Measurements from ENCODE around the gene PGF.

Gene PGF

DNA sequence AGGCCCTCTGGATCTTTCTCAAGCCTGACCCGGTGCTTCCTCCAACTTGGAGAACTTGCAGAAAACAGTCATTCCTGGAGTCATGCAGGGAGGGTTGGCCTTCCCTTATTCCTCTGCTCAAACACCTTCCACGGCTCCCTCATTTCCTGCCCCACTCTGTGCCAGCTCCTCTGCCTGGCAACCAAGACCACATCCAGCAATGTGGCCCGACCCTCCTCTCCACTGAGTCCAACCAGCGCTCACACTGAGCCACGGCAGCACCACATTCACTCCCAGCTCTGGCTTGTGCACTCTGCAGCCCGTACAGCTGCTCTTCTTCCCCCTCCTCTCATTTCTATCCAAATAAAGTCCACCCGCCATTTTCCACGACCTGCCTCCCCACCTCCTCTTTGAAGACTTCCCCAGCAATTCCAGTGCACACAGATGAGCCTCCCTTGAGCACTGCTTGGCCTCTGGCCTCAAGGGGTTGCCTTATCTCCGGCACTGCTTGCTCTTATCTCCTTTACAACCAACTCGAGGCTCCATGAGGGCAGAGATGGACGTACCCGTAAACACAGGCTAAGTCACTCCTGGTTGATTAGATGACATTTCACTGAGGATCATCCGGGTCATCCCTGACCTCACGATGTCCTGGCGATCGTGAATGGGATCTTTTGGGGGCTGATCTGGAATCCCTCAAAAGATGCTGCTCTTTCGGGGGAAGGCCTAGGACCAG lies 5.4 kb downstream of the PGF start:
- no peak overlapping the region for H3K23ac ChIP-seq (ENCODE audit: low read length)

DNA sequence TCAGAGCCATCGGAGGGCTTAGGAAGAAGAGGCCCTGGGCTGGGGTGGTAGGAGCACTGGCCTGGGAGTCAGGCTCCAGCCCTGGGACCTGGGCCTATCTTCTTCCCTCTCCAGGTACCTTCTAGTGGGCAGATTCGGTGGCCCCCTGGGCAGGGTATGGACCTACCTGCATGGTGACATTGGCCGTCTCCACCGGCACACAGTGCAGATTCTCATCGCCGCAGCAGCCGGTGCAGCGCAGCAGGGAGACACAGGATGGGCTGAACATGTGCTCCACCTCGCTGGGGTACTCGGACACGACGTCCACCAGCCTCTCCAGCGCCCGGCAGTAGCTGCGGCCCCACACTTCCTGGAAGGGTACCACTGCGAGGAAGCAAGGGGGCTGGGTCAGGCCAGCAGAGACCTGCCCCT lies 6.2 kb downstream of the PGF start:
- no peak for DNase-seq
- H3K4me1 ChIP-seq (ENCODE audit: control insufficient read depth, low read depth, low read length): no peaks in the 10 kb centered on the region
- H3K56ac ChIP-seq (ENCODE audit: low read length): no peak overlapping the region
- H4K5ac ChIP-seq (ENCODE audit: low read length): no peak overlapping the region
- no peaks in the 10 kb centered on the region for H3K79me1 ChIP-seq (ENCODE audit: low read length)
- no peak overlapping the region for H2BK5ac ChIP-seq (ENCODE audit: low read length)
- H2BK15ac ChIP-seq (replicated peaks; ENCODE audit: low read depth): no peak overlapping the region
- H3K36me3 ChIP-seq (ENCODE audit: control insufficient read depth, insufficient read depth, low read length): no peaks in the 10 kb centered on the region
- H3K18ac ChIP-seq (ENCODE audit: low read length): no peak overlapping the region
- no peak overlapping the region for H3K23ac ChIP-seq (ENCODE audit: low read length)
- no peak overlapping the region for H2AK5ac ChIP-seq (ENCODE audit: low read length)
- WGBS (ENCODE audit: extremely low coverage, insufficient coverage, low lambda C conversion rate): no CpG with 5 or more reads among the region's 16 CpGs
- H2BK120ac ChIP-seq (ENCODE audit: low read depth, low read length): no peak overlapping the region
- no peak overlapping the region for H3K4ac ChIP-seq (ENCODE audit: low read depth, low read length)
- H3K4me2 ChIP-seq (ENCODE audit: low read length): no peak overlapping the region
- H4K8ac ChIP-seq (ENCODE audit: low read depth, low read length): no peak overlapping the region
- no peak overlapping the region for H3K4me3 ChIP-seq (ENCODE audit: low read length)
- H3K79me2 ChIP-seq (ENCODE audit: control insufficient read depth, insufficient read depth, low read length): no peaks in the 10 kb centered on the region
- no peaks in the 10 kb centered on the region for H3K27me3 ChIP-seq (ENCODE audit: insufficient read depth, low read length, poor library complexity)
- no peak overlapping the region for H3K27ac ChIP-seq (ENCODE audit: low read depth, low read length)
- no peak overlapping the region for H3K9ac ChIP-seq (ENCODE audit: low read length)

More for the DNA sequence above, 5.4 kb downstream of the PGF start:
- no peak overlapping the region for H3K56ac ChIP-seq (ENCODE audit: low read length)
- no peak overlapping the region for H3K9ac ChIP-seq (ENCODE audit: low read length)
- H3K4me3 ChIP-seq (ENCODE audit: low read length): no peak overlapping the region
- no peak overlapping the region for H2BK120ac ChIP-seq (ENCODE audit: low read depth, low read length)
- no peak overlapping the region for H3K4me2 ChIP-seq (ENCODE audit: low read length)
- H3K18ac ChIP-seq (ENCODE audit: low read length): no peak overlapping the region
- no CpG with 5 or more reads among the region's 17 CpGs for WGBS (ENCODE audit: extremely low coverage, insufficient coverage, low lambda C conversion rate)
- H4K8ac ChIP-seq (ENCODE audit: low read depth, low read length): no peak overlapping the region
- no peaks in the 10 kb centered on the region for H3K79me2 ChIP-seq (ENCODE audit: control insufficient read depth, insufficient read depth, low read length)
- no peak overlapping the region for H3K27ac ChIP-seq (ENCODE audit: low read depth, low read length)
- no peaks in the 10 kb centered on the region for H3K36me3 ChIP-seq (ENCODE audit: control insufficient read depth, insufficient read depth, low read length)
- H3K4me1 ChIP-seq (ENCODE audit: control insufficient read depth, low read depth, low read length): peaks cover 2% of the 10 kb centered on the region
- H2AK5ac ChIP-seq (ENCODE audit: low read length): no peak overlapping the region
- no peak for DNase-seq
- no peaks in the 10 kb centered on the region for H3K27me3 ChIP-seq (ENCODE audit: insufficient read depth, low read length, poor library complexity)
- H3K4ac ChIP-seq (ENCODE audit: low read depth, low read length): no peak overlapping the region
- no peaks in the 10 kb centered on the region for H3K79me1 ChIP-seq (ENCODE audit: low read length)
- H2BK15ac ChIP-seq (replicated peaks; ENCODE audit: low read depth): no peak overlapping the region
- no peak overlapping the region for H2BK5ac ChIP-seq (ENCODE audit: low read length)
- no peak overlapping the region for H4K5ac ChIP-seq (ENCODE audit: low read length)

DNA sequence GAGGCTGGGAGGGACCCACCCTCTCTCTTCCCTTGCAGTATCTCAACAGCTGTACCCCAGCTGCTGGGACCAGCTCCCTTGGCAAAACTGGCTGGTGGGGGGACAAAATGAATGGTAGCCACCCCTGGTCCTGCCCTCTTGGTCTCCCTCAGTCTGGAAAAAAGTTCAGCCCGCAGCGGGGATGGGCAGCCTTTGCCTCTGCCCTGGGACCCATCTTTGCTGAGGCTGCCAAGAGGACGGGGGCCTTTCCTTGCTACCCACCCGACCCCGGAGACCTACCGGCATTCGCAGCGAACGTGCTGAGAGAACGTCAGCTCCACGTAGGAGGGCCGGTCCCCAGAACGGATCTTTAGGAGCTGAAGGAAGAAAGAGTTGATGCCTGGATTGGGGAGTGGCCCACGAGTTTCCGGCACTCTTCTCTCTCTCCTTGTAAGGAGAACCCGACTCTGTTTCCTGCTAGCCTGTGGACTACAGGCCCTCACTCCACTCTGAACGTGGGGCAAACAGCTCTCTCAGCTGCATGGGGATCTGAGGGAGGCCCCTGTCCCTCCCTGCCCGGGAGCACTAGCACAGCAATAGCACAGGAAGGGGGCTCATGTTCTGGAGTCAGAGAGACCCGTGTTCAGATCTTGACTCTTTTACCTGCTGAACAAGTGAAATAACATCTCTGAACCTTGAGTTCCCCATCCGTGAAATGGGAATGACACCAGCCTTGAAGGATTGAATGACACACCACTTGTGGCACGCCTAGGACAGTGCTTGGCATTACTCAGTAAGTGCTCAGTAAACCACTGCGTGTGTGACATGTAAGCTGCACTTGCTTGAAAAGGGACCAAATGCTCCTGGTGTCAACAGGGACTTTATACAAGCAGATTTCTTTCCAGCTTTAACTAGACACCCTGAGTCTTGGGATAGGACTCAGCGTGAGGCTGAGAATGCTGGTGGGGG lies 6.9 kb downstream of the PGF start:
- no peak overlapping the region for H2AK5ac ChIP-seq (ENCODE audit: low read length)

DNA sequence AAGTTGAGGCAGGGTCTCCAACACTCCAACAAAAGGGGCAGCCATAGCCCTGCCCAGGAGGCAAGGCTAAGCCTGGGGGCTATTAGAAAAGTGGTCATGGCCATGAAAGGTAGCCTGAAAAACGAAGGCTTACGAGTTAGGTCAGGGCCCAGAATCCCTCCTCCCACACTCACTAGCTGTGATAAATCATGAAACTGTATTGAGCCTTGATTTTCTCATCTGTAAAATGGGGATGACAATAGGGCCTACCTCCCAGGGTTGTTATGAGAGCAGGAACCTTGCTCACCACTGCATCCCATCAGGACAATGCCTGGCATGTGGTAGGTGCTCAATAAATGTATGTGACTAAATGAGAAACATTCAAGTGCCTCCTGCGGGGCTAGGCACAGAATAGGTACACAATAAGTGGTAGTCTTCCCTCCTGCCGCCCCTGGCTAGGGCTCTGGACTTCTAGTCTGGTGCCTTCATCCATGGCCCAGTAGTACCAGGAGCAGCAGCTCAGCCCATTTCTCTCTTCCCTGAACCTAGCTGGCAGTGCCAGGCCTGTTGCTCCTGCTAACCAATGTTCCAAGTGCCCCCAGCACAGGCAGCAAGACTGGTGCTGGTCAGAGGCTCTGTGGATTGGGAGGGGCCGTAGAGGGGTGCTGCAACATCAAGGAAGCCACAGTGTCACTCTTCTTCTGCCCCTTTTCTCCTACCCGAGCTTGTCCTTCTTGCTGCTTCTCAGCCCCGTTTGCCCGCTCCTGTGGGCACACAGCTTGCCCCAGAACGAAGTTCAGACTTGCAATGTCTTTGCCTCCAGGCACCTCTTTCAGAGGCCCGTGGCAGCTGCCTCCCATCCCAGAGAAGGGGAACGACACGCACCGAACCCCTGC lies 7.8 kb downstream of the PGF start:
- H4K5ac ChIP-seq (ENCODE audit: low read length): no peak overlapping the region
- H3K9ac ChIP-seq (ENCODE audit: low read length): no peak overlapping the region
- no peak overlapping the region for H2BK15ac ChIP-seq (replicated peaks; ENCODE audit: low read depth)
- no peak overlapping the region for H4K8ac ChIP-seq (ENCODE audit: low read depth, low read length)
- no peak overlapping the region for H3K4ac ChIP-seq (ENCODE audit: low read depth, low read length)
- H3K27ac ChIP-seq (ENCODE audit: low read depth, low read length): no peak overlapping the region
- H2BK120ac ChIP-seq (ENCODE audit: low read depth, low read length): no peak overlapping the region
- H3K4me2 ChIP-seq (ENCODE audit: low read length): no peak overlapping the region
- DNase-seq: no peak
- H3K79me2 ChIP-seq (ENCODE audit: control insufficient read depth, insufficient read depth, low read length): no peaks in the 10 kb centered on the region
- H3K4me3 ChIP-seq (ENCODE audit: low read length): no peak overlapping the region
- no peak overlapping the region for H3K23ac ChIP-seq (ENCODE audit: low read length)
- H3K4me1 ChIP-seq (ENCODE audit: control insufficient read depth, low read depth, low read length): no peaks in the 10 kb centered on the region
- H3K56ac ChIP-seq (ENCODE audit: low read length): no peak overlapping the region
- H2BK5ac ChIP-seq (ENCODE audit: low read length): no peak overlapping the region
- no peaks in the 10 kb centered on the region for H3K36me3 ChIP-seq (ENCODE audit: control insufficient read depth, insufficient read depth, low read length)
- H3K18ac ChIP-seq (ENCODE audit: low read length): no peak overlapping the region
- H3K27me3 ChIP-seq (ENCODE audit: insufficient read depth, low read length, poor library complexity): no peaks in the 10 kb centered on the region
- H3K79me1 ChIP-seq (ENCODE audit: low read length): no peaks in the 10 kb centered on the region
- WGBS (ENCODE audit: extremely low coverage, insufficient coverage, low lambda C conversion rate): no CpG with 5 or more reads among the region's 13 CpGs
- H2AK5ac ChIP-seq (ENCODE audit: low read length): no peak overlapping the region

More for the DNA sequence above, 6.9 kb downstream of the PGF start:
- Histone ChIP-seq H3K79me2 (ENCODE audit: control insufficient read depth, insufficient read depth, low read length) (no peaks in the 10 kb centered on the region), H3K4me3 (ENCODE audit: low read length) (no peak overlapping the region), H2BK15ac (replicated peaks; ENCODE audit: low read depth) (no peak overlapping the region), H3K4me1 (ENCODE audit: control insufficient read depth, low read depth, low read length) (no peaks in the 10 kb centered on the region), H3K23ac (ENCODE audit: low read length) (no peak overlapping the region), H2BK5ac (ENCODE audit: low read length) (no peak overlapping the region), H2BK120ac (ENCODE audit: low read depth, low read length) (no peak overlapping the region), H3K79me1 (ENCODE audit: low read length) (no peaks in the 10 kb centered on the region), H3K27me3 (ENCODE audit: insufficient read depth, low read length, poor library complexity) (no peaks in the 10 kb centered on the region), H4K5ac (ENCODE audit: low read length) (no peak overlapping the region), H3K18ac (ENCODE audit: low read length) (no peak overlapping the region), H3K27ac (ENCODE audit: low read depth, low read length) (no peak overlapping the region), H3K9ac (ENCODE audit: low read length) (no peak overlapping the region), H3K4ac (ENCODE audit: low read depth, low read length) (no peak overlapping the region), H3K4me2 (ENCODE audit: low read length) (no peak overlapping the region), H4K8ac (ENCODE audit: low read depth, low read length) (no peak overlapping the region), H3K36me3 (ENCODE audit: control insufficient read depth, insufficient read depth, low read length) (no peaks in the 10 kb centered on the region), H3K56ac (ENCODE audit: low read length) (no peak overlapping the region)
- no CpG with 5 or more reads among the region's 23 CpGs for WGBS (ENCODE audit: extremely low coverage, insufficient coverage, low lambda C conversion rate)
- DNase-seq: no peak

DNA sequence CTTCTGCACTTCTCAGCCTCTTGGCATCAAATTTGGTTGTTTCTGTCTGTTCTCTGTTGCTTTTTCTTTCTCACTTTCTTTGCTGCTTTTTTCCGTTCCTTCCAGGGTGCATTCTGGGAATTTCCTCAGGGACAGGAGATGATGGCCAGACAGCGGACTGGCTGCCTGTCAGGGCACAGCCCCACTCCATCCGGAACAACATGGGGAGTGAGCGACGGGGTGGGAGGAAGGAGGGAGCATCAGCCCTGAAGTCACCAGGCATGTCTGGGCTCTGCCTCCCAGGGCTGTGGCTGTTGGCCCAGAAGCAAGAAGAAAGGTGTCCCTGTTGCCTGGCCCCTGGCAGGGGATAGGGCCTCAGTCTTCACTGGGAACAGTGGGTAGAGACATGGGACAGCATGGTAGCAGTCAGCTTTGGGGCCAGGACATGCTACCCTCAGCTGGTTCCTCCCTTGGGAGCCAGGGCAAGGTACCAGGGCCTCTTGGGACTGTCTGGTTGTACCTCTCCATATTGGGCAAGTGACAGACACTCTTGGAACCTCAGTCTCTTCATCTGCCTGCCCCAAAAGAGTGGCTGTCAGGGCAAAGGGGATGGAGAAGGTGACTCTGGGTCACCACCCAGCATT lies 8.6 kb downstream of the PGF start:
- H3K4me2 ChIP-seq (ENCODE audit: low read length): no peak overlapping the region
- H3K36me3 ChIP-seq (ENCODE audit: control insufficient read depth, insufficient read depth, low read length): no peaks in the 10 kb centered on the region
- H3K79me2 ChIP-seq (ENCODE audit: control insufficient read depth, insufficient read depth, low read length): no peaks in the 10 kb centered on the region
- no peak overlapping the region for H3K4ac ChIP-seq (ENCODE audit: low read depth, low read length)
- peak; percentile 43 for DNase-seq
- H3K79me1 ChIP-seq (ENCODE audit: low read length): no peaks in the 10 kb centered on the region
- H4K5ac ChIP-seq (ENCODE audit: low read length): no peak overlapping the region
- no peak overlapping the region for H2BK5ac ChIP-seq (ENCODE audit: low read length)
- no peak overlapping the region for H3K18ac ChIP-seq (ENCODE audit: low read length)
- WGBS (ENCODE audit: extremely low coverage, insufficient coverage, low lambda C conversion rate): no CpG with 5 or more reads among the region's 5 CpGs
- no peak overlapping the region for H2BK15ac ChIP-seq (replicated peaks; ENCODE audit: low read depth)
- H4K8ac ChIP-seq (ENCODE audit: low read depth, low read length): no peak overlapping the region
- H3K9ac ChIP-seq (ENCODE audit: low read length): no peak overlapping the region
- H2AK5ac ChIP-seq (ENCODE audit: low read length): no peak overlapping the region
- no peak overlapping the region for H3K4me3 ChIP-seq (ENCODE audit: low read length)
- H3K27me3 ChIP-seq (ENCODE audit: insufficient read depth, low read length, poor library complexity): no peaks in the 10 kb centered on the region
- no peaks in the 10 kb centered on the region for H3K4me1 ChIP-seq (ENCODE audit: control insufficient read depth, low read depth, low read length)
- no peak overlapping the region for H3K23ac ChIP-seq (ENCODE audit: low read length)
- no peak overlapping the region for H2BK120ac ChIP-seq (ENCODE audit: low read depth, low read length)
- no peak overlapping the region for H3K27ac ChIP-seq (ENCODE audit: low read depth, low read length)
- no peak overlapping the region for H3K56ac ChIP-seq (ENCODE audit: low read length)

Data from mesendoderm (in vitro differentiated cells).